Activated CD8-positive, alpha-beta memory T cell treated with anti-CD3 and anti-CD28 coated beads for 48 hours (primary cell): ENCODE results near the gene TMED7.
"Not testable (repeated sequence)": the region's sequence is repeated elsewhere in the genome, so short reads cannot be mapped to it uniquely, and the experiment has no call there.

Source experiments
- DNase-seq, 3 experiments: peaks; one replicate each; pipeline ENCODE4 v3.0.0-alpha.2; 2020; ENCODE audit warnings: low read depth in 2 of 3, low spot score in 2 of 3

Gene TMED7

GRCh38 chr5:115625579-115626444, at the start of gene TMED7:
TSS of gene TMED7 (minus strand) at chr5:115626036. CDS start at chr5:115625792, 244 bp downstream.
- peak; percentile 98 to 99 (median 98) for DNase-seq

GRCh38 chr5:115674782-115675181, 48.9 kb upstream of the TMED7 start:
- not testable (repeated sequence) for DNase-seq

DNA sequence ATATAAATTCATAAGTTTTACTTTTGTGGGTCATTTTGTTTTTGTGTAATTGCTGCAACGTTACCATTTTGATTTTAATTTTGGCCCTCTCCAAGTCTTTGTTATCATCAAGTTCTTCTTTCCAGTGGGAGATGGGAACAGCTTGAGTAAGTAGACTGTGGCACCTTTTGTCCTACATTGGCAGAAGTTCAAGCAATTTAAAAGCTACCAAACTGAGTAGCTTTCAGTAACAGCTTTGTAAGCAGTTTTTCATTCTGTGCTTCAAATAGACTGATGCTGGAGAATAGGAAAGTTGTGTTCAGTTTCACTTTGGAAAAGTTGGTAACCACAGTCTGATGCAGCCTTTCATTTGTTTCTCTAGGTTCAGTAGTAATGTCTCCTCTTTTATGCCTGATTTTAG, 47.8 kb upstream of the TMED7 start:
- DNase-seq, result no peak

GRCh38 chr5:115671939-115672338, 46.1 kb upstream of the TMED7 start:
- no peak for DNase-seq

GRCh38 chr5:115666023-115666422, 40.2 kb upstream of the TMED7 start:
- no peak for DNase-seq

DNA sequence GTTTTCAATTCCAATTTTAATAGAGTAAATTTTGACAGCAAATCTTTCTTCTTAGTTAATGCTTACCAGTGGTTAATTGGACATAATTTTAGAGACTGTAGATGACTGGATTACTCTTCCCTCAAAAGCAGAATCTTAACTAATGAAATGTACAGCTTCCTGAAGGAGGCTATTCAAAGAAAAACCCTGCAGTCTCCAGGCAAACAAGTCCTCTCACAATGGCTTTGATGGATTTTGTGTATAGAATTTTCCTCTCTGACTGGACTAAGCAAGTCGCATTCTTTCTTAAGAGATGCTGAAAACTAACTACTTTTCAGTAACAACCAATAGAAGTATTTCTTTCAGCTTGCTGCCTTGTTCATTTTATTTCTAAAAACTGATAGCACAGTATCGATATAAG, 35.7 kb upstream of the TMED7 start:
- DNase-seq, result no peak

DNA sequence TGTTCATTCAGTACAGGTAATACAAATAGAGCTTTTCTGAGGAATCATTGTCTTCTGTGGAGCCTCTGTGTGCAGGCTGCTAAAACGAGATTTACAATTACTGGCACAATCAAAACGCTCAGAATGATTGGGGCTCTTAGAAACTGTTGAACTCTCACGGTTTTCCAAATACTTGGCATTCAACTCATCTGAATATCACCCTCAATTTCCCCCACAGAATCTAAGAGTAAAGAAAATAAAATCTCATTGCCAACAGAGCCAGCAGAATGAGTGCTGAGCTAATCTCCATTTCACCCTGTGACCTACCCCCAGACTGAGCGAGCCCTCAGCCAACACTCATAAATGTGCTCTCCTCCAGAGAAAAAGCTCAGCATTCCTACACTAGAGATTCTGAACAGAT, 35.3 kb upstream of the TMED7 start:
- DNase-seq, result no peak

GRCh38 chr5:115657881-115658233, 32.0 kb upstream of the TMED7 start:
- no peak for DNase-seq

- no peak for DNase-seq
Measured at GRCh38 chr5:115657125-115657880, 31.5 kb upstream of the TMED7 start.

DNA sequence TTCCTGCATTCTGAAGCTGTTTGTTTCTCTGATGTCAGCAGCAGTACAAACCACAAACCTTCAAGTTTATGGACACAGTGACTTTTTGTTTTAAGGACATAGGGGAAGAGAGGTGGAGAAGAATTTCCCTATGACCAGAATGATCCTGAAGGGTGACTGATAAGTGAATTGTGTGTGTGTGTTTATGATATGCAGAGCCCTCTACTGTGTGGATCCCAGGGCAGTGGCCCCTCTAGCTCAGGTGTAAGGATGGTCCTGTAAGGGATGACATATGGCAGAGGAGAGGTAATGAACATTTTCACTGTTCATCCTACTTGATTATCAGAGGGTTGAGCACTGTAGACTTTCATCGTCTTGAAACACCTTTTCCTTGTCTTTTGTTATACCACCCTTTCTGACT, 30.6 kb upstream of the TMED7 start:
- DNase-seq, result no peak

GRCh38 chr5:115655994-115656393, 30.2 kb upstream of the TMED7 start:
- DNase-seq, result no peak

DNA sequence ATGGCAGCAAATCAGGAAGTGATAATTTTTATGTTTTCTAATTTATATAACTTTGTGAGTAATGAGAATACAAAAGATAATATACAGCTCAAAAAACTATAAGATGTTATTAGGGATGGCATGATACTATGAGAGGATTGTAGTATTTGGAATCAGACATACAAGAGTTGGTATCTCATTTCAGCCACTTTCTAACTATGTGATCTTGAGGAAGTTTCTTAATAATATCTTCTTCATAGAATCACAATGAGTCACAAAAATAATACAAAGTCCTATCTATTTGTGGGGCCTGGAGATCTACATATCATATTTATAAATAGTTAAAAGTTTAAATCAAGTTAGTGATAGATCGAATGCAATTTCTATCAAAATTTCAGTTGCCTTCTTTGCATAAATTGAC, 23.7 kb upstream of the TMED7 start:
- DNase-seq, result no peak

- no peak for DNase-seq
Measured at GRCh38 chr5:115648056-115648455, 22.2 kb upstream of the TMED7 start.

GRCh38 chr5:115645386-115645785, 19.6 kb upstream of the TMED7 start:
- DNase-seq, result not testable (repeated sequence)

GRCh38 chr5:115644046-115644445, 18.2 kb upstream of the TMED7 start:
- no peak for DNase-seq

GRCh38 chr5:115641948-115642347, 16.1 kb upstream of the TMED7 start:
- DNase-seq, result no peak

GRCh38 chr5:115640274-115640673, 14.4 kb upstream of the TMED7 start:
- no peak for DNase-seq

DNA sequence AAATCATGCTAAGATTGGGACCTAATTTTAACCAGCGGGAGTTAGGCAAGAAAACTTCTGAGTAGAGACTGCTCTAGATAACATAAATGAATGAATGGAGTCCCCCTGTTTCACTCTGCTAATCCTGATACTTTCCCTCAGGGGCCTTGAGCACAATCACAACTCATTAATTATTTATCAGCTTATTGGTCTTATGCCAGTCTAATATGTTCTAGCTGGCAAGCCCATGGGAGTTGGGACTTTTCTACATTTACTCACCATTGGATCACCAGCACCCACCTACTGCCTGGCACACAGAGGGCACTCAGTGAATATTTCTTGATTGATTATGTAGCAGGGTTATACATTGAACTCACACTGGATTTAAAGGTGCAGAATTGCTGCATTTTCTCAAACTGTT, 13.5 kb upstream of the TMED7 start:
- no peak for DNase-seq

DNA sequence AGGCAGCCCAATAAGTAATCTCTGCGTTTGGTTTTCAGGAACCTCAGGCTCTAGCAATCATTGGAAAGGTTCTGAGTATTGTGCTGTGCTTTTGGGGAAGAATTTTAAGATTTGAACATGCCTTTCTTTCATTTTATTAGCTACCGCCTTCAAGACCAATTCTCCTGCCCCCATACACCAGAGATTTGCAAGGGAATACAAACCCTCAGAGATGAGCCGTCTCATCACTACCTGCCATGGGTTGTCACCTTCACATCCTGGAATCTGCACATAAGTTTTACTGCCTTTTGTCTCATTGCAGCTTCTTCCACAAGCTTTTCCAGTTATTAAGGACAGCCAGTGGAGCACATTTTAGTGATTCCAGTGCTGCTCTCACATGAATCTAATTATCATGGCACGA, 11.7 kb upstream of the TMED7 start:
- DNase-seq, result no peak

DNA sequence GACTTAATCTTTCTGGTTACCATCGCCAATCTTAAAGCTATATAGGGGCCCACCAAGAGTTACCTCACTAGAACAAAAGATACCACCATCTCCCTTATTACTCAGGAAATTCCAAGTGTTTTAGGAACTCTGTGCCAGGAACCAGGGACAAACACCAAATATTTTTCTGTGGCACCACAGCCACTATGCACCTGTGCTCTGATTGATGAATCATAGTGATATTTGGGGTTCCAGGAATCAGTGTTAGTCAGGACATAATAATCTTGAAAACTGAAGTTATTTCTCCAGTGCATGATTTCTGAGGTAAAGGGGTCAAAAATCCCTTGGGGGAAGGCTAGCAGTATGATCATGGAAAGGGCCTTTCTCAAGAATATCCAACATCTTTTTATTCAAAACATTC, 10.2 kb upstream of the TMED7 start:
- no peak for DNase-seq

DNA sequence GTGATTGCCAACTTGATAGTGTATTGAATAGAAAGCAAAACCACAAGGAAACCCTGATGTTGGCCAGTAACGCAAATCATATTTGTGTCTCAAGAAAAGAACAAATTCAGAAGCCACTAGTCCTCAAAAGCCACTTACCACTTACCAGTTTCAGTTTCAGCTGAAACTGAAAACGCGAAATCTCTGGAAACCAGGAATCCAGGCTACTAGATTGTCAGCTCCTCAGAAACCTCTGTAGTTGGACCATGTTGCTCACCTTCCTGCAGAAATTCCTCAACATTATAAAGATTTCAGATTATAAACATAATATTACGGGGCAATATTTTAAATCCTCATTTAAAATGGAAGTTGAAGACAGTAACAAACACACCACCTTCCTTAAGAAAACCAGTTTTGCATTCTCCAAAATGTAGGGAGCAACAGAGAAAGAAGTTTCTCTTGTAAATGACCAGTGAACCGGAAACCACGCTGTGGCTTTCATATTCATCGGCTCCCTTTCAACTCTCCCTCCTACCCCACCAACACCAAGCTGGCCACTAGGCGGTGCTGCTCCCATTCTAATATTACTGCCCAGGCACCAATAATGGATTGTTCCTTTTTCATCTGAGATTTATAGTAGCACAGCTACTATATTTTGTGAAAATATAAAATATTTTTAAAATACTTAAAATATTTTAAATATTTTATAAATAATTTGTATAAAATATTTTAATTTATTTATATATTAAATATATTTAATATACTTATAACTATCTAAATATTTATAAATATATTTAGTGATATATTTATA, 8.7 kb upstream of the TMED7 start:
- peak; percentile 51 to 62 (median 59) for DNase-seq

DNA sequence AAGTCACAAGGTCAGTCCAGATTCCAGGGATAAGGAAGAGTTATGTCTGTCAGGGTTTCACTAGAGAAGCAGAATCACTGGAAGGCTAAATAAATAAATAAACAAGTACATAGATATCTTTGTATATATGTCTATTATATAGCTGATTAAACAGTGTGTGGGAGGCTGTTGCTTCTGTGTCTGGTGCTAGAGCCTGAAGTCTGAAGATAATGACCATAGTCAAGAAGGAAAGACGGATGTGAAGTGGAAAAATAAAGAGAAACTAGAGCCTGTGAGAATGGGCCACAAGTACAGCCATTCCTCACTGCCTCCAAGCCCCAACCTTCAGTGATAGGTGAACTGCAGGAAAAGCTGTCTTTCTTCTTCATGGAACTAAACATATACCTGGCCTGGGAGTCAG, 4.1 kb upstream of the TMED7 start:
- no peak for DNase-seq
